ENCODE measurements around the gene TARBP2. TPM values are rescaled to one million over a fixed set of nuclear protein-coding genes. Genes with fewer than 3 reads are reported as not detected.
"Not testable (repeated sequence)": the region's sequence is repeated elsewhere in the genome, so short reads cannot be mapped to it uniquely, and the experiment has no call there.

TARBP2 gene
- total RNA-seq, 1 experiment from 2014 or later, result 47.0 TPM

- no peak for DNase-seq (ENCODE audit: low spot score)
Measured at GRCh38 chr12:53474819-53475218, 26.3 kb upstream of the TARBP2 start.

DNA sequence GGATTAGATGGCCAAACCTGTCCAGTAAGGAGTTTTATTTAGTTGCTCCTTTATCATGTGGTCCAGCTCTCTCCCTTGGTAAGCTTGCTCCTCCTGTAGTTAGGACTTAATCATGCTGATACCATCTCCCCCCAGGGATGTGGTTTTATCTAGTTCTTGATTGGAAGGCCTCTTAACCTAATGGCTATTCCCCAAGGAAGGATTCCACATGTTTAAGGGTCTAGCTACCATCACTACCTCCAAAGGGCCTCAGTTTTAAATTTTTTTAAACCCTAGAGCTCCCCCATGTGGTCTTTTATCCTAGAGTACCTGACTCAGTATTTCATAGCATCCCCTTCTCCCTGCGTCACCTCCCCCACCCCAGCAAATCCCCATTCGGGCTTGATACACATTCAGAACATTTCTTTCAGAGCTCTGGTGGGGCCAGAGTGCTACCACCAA, 24.3 kb upstream of the TARBP2 start:
- no peak for DNase-seq (ENCODE audit: low spot score)

GRCh38 chr12:53478865-53479264, 22.2 kb upstream of the TARBP2 start:
- no peak for DNase-seq (ENCODE audit: low spot score)

GRCh38 chr12:53479331-53479730, 21.8 kb upstream of the TARBP2 start:
- no peak for DNase-seq (ENCODE audit: low spot score)

- no peak for DNase-seq (ENCODE audit: low spot score)
Measured at GRCh38 chr12:53480491-53481442, 20.3 kb upstream of the TARBP2 start.

DNA sequence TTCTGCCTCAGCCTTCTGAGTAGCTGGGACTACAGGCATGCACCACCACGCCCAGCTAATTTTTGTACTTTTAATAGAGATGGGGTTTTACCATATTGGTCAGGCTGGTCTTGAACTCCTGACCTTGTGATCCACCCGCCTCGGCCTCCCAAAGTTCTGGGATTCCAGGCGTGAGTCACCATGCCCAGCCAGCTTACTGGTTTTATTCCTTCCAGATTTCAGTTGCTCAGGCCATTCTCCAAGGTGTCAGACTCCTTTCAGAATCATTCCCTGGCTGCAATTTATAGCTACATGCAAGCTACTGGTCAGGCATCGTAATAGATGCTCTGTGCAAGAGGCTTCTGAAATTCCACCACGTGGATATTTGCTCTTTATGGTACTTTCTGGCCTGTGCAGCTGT, 19.6 kb upstream of the TARBP2 start:
- not testable (repeated sequence) for DNase-seq (ENCODE audit: low spot score)

DNA sequence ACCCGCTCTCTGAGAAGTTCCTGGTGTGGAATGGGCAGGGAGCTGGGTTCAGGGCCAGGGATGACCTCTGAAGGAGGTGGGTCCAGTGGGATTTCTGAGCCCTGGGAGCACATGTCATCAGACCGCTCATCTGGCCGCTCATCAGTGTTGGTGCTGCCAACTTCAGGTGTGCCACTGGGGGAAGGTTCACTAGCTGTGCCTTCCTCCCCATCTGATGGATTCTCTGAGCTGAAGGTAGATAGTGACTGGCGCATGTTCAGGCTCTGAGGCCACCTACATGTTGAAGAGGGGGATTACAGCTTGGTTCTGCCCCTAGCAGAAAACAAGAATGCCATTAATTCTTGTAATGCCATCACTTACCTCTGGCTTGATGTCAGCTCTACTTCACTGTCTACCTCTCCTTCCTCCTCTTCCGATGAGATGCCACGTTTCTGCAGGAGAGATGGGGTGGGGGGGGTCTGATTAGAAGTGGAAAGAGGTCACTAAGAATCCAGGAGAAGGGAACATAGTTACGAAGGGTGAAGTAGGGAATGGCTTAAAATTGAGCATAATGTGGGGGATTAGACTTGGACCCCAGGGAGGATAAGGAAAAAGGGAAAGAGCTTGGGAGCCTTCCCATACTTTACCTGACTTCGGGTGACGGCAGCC, 19.0 kb upstream of the TARBP2 start:
- no peak for DNase-seq (ENCODE audit: low spot score)

GRCh38 chr12:53482626-53483168, 18.4 kb upstream of the TARBP2 start:
- DNase-seq (ENCODE audit: low spot score), result no peak

- DNase-seq (ENCODE audit: low spot score), result no peak
Measured at GRCh38 chr12:53483225-53483978, 17.7 kb upstream of the TARBP2 start.

GRCh38 chr12:53483979-53484377, 17.1 kb upstream of the TARBP2 start:
- DNase-seq (ENCODE audit: low spot score), result no peak

DNA sequence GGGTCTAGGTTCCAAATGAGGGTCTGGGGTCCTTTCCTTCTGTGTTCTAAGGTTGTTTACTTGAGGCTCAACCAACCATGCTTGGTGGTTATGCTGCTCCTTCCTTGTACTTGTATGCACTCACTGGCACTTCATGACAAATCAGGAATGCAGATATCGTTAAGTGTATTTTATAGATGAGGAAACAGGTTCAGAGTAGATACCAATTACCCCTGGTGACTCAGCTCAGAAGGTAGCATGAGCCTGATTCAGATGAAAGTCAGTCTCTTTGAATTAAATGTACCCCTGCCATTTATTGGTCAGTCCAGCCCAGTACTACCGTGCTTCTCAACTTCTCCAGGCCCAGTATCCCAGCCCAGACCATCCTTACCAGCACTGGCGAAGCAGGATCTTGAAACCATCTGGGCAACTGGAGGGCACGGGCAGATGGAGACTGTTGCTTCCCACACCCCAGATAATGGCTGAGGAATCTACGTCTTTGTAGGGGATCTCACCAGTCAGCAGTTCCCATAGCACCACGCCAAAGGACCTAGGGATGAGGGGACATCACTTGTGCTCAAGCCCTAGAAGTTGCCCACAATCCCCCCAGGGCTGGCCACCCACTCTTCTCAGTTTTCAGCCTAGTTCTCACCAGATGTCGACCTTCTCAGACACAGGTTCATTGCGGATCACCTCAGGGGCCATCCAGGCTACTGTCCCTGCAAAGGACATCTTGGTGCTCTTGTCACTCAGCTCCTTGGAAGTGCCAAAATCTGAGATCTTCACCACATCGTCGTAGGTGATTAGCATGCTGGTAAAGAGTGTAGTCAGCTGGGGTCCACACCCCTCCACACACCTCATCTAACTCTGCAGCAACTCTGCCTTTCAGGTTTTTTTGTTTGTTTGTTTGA, 16.2 kb upstream of the TARBP2 start:
- DNase-seq (ENCODE audit: low spot score), result no peak

DNA sequence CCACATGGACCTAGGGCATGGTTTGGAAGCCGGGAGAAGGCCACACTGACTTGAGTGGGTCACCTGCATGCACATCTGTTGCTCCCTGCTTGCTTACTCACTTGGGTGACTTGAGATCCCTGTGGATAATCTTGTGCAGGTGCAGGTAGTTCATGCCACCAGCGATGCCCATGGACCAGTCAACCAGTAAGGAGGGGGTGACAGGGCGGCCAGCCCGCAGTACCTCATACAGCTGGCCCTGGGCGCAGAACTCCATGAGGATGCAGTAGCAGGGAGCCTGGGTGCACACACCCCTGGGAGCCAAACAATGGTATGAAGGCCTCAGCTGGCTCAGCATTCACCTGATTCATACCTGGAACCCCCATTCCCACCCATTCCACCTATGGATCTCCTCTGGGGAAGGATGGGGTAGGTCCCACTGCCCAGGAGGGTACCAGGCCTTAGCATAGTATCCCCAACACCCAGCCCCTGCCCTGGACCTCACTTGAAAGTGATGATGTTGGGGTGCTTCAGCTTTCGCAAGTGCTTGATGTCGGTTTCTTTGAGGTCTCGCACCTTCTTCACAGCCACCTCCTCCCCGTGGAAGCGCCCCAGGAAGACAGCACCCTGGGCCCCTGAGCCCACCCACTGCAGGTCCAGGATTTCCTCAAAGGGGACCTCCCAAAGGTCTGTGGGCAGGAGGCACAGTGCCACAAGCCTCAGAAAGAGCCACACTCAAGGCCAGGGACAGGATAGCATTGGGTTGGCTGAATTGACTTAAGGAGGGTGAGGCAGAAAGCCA, 14.9 kb upstream of the TARBP2 start:
- DNase-seq (ENCODE audit: low spot score), result no peak

DNA sequence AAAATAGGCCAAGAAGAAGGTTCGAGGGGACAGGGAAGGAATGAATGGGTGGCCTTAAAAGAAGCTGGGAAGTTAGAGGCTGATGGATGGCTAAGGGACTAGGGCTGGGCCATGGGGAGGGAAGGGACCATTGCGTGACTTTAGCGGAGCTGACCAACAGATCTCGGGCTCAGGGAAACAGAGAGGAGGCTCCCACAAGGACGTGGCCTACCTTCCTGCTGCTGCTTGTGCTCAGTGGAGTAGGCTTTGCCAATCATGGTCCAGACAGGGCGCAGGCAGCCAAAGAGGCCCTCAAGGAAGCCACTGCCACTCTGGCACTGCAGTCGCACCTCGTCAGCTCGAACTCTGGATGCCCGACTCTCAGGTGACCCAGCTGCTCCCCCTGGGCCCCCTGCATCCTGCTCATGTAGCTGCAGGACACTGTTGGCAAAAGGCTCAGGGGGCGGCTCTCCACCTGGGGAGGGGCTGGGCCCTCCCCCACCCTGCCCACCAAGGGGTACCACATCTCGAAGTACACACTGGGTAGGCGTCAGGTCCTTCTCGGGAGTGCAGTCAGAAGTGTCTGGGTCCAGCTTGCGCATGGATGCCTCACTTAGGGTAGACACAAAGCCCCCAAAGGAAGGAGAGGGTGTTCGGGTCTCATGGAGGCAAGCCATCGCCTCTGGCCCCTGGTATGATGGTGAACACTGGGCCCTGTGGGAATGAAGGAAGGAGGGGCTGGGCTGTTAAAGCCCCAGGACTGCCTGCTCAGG, 14.2 kb upstream of the TARBP2 start:
- DNase-seq (ENCODE audit: low spot score), result no peak

DNA sequence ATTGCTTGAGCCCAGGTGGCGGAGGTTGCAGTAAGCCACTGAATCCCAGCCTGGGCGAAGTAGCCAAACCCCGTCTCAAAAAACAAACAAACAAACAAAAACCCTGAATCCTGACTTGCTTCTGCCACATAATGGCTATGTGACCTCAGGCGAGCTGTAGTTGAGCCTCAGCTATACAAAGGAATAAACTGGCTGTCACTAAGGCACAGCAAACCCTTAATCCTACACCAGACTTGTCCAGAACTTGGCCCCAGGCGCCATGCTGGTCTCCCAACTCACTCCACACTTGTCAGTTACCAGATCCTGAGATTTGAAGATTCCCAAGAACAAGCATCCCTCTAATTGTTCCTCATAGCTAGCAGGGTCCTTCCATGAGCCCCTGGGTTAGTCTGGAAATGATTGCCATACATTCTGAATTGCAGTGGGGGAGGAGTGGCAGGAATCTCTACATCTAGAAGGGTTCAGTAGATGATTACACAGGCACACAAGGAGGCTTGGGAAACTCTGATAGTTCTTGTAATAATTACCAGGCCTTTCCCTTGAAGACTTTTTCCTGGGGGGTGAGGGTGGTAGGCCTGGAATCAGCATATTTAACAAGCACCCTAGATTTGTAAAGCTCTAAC, 11.7 kb upstream of the TARBP2 start:
- DNase-seq (ENCODE audit: low spot score), result no peak

GRCh38 chr12:53492188-53492587, 8.9 kb upstream of the TARBP2 start:
- DNase-seq (ENCODE audit: low spot score), result no peak

DNA sequence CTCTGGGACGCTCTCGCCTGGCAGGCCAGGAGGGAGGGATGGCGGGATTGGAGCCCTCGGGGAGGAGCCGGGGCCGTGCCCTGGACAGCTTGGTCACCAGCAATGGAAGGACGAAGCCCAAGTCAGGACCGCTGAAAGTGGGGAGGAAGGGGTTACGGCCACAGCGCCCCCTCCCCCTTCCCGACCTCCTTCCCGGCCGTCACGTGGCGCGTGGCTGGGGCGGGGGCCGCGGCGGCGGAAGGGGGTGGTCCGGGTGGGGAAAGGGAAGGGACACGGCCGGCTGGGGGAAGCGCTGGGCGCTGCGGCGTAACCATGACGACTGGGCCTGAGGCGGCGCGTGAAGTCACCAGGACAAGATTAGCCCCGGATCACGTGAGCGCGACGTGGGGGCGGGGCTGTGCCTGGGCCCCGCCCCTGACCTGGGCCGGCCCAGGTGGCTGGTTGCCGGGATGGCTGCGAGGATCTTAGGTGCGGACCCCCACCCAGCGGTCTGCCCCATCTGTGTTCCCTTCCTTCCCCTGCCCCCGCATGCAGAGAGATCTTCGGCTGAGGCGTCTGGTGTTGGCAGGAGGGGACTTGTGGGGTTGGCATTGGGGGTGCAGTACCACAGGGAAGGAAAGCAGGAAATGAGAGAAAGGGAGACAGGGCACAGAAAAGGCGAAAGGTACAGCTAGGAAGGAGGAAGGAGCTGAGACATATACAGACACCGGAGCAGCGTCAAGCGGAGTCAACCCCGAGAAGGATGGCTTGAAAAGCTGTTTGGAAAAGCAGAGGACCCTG, 8.1 kb upstream of the TARBP2 start:
- peak; percentile 92 for DNase-seq (ENCODE audit: low spot score)

- no peak for DNase-seq (ENCODE audit: low spot score)
Measured at GRCh38 chr12:53493610-53494391, 7.3 kb upstream of the TARBP2 start.

Data from H4 (cell line).